Glutamatergic neuron (in vitro differentiated cells): ENCODE results near the gene BAIAP2. TPM values are rescaled to one million over a fixed set of nuclear protein-coding genes. Genes with fewer than 3 reads are reported as not detected.

ENCODE experiments used
- DNase-seq: peaks from one replicate; pipeline ENCODE4 v3.0.0; 2022
- H3K27ac Mint-ChIP-seq: one replicate; pipeline ENCODE4 v1.8.0; 2020; ENCODE audit warnings: mild to moderate bottlenecking, mixed read lengths, inconsistent platforms; ENCODE audit not compliant: unreplicated experiment
- H3K27me3 Mint-ChIP-seq: one replicate; pipeline ENCODE4 v1.8.0; 2020; ENCODE audit warnings: mild to moderate bottlenecking, moderate library complexity, mixed read lengths, inconsistent platforms; ENCODE audit not compliant: unreplicated experiment
- H3K36me3 Mint-ChIP-seq: one replicate; pipeline ENCODE4 v1.8.0; 2020; ENCODE audit warnings: mild to moderate bottlenecking, mixed read lengths, inconsistent platforms; ENCODE audit not compliant: unreplicated experiment
- H3K4me1 Mint-ChIP-seq: one replicate; pipeline ENCODE4 v1.8.0; 2020; ENCODE audit warnings: mild to moderate bottlenecking, low read depth, mixed read lengths, inconsistent platforms; ENCODE audit not compliant: unreplicated experiment
- H3K4me3 Mint-ChIP-seq: one replicate; pipeline ENCODE4 v1.8.0; 2020; ENCODE audit warnings: mild to moderate bottlenecking, mixed read lengths, inconsistent platforms; ENCODE audit not compliant: unreplicated experiment
- H3K9me3 Mint-ChIP-seq: one replicate; pipeline ENCODE4 v1.8.0; 2020; ENCODE audit warnings: mild to moderate bottlenecking, moderate library complexity, mixed read lengths, inconsistent platforms; ENCODE audit not compliant: unreplicated experiment
- total RNA-seq: library from RNA; stranded (reverse); fragmentation: NEBNext Ultra II Directional; extraction: Animal tissue kit (Norgen Biotek cat#: 25700); gene quantifications from one replicate; pipeline ENCODE4 v1.2.1, GENCODE V29; 2021; ENCODE audit not compliant: unreplicated experiment
- TF ChIP-seq, protein P1 (sequence below): fragments of 200-600 bp; sonication (generic); IDR thresholded peaks from one replicate; pipeline ENCODE4 v1.5.0; 2021; ENCODE audit not compliant: partially characterized antibody, unreplicated experiment

Gene BAIAP2
- total RNA-seq, 1 donor from 2014 or later: 252 TPM

DNA sequence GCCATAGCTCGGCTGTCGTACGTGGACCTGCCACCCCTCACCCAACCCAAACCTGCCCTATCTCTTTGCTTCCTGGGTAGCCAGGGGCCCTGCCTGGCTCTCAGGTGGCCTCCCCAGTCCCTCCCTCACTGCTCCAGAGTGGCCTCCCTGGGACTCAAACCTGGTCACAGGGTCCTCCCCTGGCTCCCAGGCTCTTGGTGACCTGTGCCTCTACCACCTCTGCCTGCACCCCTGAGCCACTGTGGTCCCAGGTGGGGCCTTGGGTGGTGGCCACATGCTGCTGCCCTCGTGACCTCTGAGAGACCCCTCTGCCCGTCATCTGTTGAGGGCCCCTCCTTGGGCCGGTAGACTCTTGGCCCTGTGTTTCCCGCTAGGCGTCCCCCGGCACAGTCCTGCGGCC, 65.7 kb downstream of the BAIAP2 start:
- Mint-ChIP-seq H3K27me3 (peaks cover 10% of the 10 kb centered on the region), H3K36me3 (no peaks in the 10 kb centered on the region), H3K4me3 (no peak overlapping the region), H3K4me1 (peaks cover 21% of the 10 kb centered on the region), H3K9me3 (peaks cover 14% of the 10 kb centered on the region), H3K27ac (no peak overlapping the region)
- DNase-seq: no peak
- TF ChIP-seq, protein P1, sequence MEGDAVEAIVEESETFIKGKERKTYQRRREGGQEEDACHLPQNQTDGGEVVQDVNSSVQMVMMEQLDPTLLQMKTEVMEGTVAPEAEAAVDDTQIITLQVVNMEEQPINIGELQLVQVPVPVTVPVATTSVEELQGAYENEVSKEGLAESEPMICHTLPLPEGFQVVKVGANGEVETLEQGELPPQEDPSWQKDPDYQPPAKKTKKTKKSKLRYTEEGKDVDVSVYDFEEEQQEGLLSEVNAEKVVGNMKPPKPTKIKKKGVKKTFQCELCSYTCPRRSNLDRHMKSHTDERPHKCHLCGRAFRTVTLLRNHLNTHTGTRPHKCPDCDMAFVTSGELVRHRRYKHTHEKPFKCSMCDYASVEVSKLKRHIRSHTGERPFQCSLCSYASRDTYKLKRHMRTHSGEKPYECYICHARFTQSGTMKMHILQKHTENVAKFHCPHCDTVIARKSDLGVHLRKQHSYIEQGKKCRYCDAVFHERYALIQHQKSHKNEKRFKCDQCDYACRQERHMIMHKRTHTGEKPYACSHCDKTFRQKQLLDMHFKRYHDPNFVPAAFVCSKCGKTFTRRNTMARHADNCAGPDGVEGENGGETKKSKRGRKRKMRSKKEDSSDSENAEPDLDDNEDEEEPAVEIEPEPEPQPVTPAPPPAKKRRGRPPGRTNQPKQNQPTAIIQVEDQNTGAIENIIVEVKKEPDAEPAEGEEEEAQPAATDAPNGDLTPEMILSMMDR: no peak

GRCh38 chr17:81101614-81102306, 66.8 kb downstream of the BAIAP2 start:
- peaks cover 12% of the 10 kb centered on the region for H3K9me3 Mint-ChIP-seq
- no peak overlapping the region for H3K4me3 Mint-ChIP-seq
- peaks cover 8% of the 10 kb centered on the region for H3K27me3 Mint-ChIP-seq
- no peaks in the 10 kb centered on the region for H3K36me3 Mint-ChIP-seq
- DNase-seq: peak; percentile 94
- H3K4me1 Mint-ChIP-seq: peaks cover 13% of the 10 kb centered on the region
- TF ChIP-seq, protein P1: peak; percentile 100
- H3K27ac Mint-ChIP-seq: no peak overlapping the region

- Mint-ChIP-seq H3K27ac (peak overlapping the region; percentile 59), H3K9me3 (peaks cover 12% of the 10 kb centered on the region), H3K36me3 (no peaks in the 10 kb centered on the region), H3K4me1 (peaks cover 13% of the 10 kb centered on the region), H3K4me3 (no peak overlapping the region), H3K27me3 (peaks cover 8% of the 10 kb centered on the region)
- DNase-seq: no peak
- TF ChIP-seq, protein P1: no peak
Observed at GRCh38 chr17:81102352-81102751, 67.4 kb downstream of the BAIAP2 start.

DNA sequence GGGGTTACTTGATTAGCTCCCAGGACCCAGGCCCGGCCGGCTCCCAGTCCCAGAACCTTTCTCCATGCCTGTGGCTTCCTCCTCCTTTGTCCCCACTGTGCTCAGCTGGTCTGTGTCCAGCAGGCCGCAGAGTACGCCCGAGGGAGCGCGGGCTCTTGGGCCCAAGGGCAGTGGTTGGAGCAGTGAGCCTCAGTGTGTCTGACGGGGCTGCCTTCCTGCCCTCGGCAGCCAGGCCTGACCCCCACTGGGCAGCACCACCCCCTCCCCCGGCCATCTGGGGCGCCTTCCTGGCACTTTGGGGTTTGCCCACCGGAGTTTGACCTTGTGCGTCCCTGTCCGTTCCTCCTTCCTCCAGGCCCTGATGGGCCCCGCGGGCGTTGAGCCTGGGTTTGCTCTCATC, 67.9 kb downstream of the BAIAP2 start:
- no peak for DNase-seq
- no peak overlapping the region for H3K27ac Mint-ChIP-seq
- TF ChIP-seq, protein P1: no peak
- H3K4me3 Mint-ChIP-seq: no peak overlapping the region
- peaks cover 8% of the 10 kb centered on the region for H3K27me3 Mint-ChIP-seq
- H3K36me3 Mint-ChIP-seq: no peaks in the 10 kb centered on the region
- peaks cover 13% of the 10 kb centered on the region for H3K4me1 Mint-ChIP-seq
- peaks cover 12% of the 10 kb centered on the region for H3K9me3 Mint-ChIP-seq

- TF ChIP-seq, protein P1: no peak
- peaks cover 11% of the 10 kb centered on the region for H3K4me1 Mint-ChIP-seq
- H3K36me3 Mint-ChIP-seq: no peaks in the 10 kb centered on the region
- no peak for DNase-seq
- peaks cover 8% of the 10 kb centered on the region for H3K27me3 Mint-ChIP-seq
- H3K4me3 Mint-ChIP-seq: no peak overlapping the region
- H3K9me3 Mint-ChIP-seq: peaks cover 9% of the 10 kb centered on the region
- H3K27ac Mint-ChIP-seq: no peak overlapping the region
Observed at GRCh38 chr17:81103379-81103778, 68.4 kb downstream of the BAIAP2 start.
